Measurements from ENCODE around the gene UFSP1.
"Not testable (repeated sequence)": the region's sequence is repeated elsewhere in the genome, so short reads cannot be mapped to it uniquely, and the experiment has no call there.

UFSP1 gene

DNA sequence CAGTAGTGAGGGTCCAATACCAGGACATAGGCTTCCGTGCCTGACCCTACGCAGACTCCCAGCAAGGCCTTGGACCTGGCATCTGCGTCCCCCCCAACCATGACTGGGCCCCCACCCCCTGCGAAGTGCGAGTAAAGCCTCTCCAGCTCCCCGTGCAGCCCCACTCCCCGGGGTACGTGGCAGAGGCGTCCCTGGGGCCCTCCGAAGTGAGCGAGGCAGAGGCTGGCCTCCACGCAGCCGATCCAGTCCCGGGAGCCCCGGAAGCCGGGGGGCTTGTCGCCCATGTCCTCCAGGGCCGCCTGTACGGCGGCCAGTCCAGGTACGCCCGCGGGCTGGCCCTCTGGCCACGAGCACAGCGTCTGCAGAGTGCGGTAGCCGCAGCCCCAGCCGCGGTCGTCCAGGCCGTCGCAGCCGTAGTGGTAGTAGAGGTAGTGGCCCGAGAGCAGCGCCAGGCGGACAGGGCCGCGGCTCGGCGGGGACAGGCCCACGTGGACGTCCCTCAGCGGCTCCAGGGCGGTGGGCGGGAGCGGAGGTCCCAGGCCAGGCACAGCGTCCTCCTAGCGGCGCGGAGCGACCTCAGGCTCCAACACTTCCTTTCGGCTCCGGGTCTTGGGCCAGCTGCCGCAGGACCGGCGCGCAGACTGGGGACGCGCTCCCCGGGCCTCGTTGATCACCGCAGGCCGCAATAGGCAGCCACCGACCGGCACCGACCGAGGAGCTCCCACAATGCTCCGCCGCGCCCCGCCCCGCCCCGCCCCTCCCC is at the start of gene UFSP1:
TSS of gene UFSP1 (minus strand) at position 728 of the 763 bp plus-strand sequence. CDS start at position 284, 444 bp downstream.
- DNase-seq (ENCODE audit: low read depth in 3 of 3, low spot score in 1 of 3) = no peak

GRCh38 chr7:100936167-100936566 is 46.7 kb upstream of the UFSP1 start:
- DNase-seq (ENCODE audit: low read depth in 3 of 3, low spot score in 1 of 3) = not testable (repeated sequence)

DNA sequence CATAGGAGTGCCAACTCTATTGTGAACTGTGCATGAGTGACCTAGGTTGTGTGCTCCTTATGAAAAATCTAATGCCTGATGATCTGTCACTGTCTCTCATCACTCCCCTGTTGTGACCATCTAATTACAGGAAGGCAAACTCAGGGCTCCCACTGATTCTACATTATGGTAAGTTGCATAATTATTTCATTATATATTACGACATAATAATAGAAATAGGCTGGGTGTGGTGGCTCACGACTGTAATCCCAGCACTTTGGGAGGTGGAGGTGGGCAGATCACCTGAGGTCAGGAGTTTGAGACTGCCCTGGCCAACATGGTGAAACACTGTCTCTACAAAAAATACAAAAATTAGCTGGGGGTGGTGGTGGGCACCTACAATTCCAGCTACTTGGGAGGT is 45.9 kb upstream of the UFSP1 start:
- not testable (repeated sequence) for DNase-seq (ENCODE audit: low read depth in 3 of 3, low spot score in 1 of 3)

GRCh38 chr7:100933734-100934133 is 44.2 kb upstream of the UFSP1 start:
- no peak for DNase-seq (ENCODE audit: low read depth in 3 of 3, low spot score in 1 of 3)

DNA sequence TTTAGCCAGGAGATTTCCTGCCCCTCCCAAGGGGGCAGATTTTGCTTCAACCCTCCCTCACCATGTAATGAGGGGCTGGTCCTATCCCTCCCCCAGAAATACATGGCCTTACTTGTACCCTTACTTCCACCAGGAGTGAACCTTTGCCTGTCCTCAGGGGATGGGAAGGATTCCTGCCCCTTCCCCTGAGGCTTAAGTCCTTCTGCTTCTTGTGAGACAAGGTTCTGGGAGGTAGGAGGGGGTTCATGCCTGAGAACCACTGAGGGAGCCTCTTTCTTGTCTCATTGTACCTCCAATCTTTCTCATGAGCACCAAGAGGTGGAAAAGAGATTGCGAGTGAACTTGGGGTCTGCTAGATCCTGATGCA is 40.3 kb upstream of the UFSP1 start:
- no peak for DNase-seq (ENCODE audit: low read depth in 3 of 3, low spot score in 1 of 3)

DNA sequence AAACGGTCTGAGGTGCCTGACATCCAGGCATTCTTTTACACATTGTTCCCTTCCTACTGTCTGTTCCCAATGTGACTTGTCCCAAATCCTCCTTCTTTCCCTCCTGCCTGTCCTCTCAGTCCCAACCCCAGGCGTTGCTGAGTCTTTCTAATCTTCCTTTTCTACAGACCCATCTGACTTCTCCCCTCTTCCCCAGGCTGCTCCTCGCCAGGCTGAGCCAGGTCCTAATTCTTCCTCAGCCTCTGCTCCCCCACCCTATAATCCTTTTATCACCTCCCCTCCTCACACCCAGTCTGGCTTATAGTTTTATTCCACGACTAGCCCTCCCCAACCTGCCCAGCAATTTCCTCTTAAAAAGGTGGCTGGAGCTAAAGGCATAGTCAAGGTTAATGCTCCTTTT is 34.1 kb upstream of the UFSP1 start:
- not testable (repeated sequence) for DNase-seq (ENCODE audit: low read depth in 3 of 3, low spot score in 1 of 3)

DNA sequence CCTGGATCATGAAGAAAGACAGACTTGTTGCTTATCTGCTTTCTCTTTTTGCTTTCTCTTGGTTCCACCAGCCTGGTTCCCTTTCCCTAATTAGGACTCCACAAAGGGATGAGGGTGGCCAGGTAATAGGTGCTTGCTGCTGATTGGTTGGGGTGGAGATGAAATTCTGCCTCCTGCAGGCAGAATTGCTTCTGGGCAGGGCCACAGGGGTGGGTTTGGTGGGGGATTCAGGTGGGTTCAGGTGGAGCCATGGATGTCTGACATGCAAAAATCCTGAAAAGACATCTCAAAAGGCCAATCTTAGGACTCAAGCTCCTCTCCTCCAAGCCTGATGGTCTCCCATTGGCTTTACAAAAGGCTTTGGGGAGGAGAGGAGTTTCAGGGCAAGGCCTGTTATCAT is 31.5 kb upstream of the UFSP1 start:
- DNase-seq (ENCODE audit: low read depth in 3 of 3, low spot score in 1 of 3) = no peak

DNA sequence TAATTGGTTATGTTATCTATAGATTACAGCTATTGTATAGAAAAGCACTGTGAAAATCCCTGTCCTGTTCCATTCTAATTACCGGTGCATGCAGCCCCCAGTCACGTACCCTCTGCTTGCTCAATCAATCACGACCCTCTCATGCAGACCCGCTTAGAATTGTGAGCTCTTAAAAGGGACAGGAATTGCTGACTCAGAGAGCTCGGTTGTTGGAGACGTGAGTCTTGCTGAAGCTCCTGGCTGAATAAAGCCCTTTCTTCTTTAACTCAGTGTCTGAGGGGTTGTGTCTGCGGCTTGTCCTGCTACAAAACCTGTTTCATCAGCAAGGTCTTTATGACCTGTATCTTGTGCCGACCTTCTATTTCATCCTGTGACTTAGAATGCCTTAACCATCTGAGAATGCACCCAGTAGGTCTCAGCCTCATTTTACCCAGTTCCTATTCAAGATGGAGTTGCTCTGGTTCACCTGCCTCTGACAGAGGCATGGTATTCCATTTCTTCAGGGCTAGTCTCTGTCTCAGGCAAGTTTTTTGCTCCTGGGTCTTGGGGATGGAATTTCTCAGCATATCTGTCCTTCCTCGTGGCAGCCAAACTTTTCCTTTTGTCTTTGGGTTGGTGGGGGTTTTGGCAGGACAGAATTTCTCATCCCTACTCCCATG is 30.4 kb upstream of the UFSP1 start:
- DNase-seq (ENCODE audit: low read depth in 3 of 3, low spot score in 1 of 3) = not testable (repeated sequence)

GRCh38 chr7:100919335-100919734 is 29.8 kb upstream of the UFSP1 start:
- DNase-seq (ENCODE audit: low read depth in 3 of 3, low spot score in 1 of 3) = not testable (repeated sequence)

- DNase-seq (ENCODE audit: low read depth in 3 of 3, low spot score in 1 of 3) = no peak
These were observed 25.4 kb upstream of the UFSP1 start for GRCh38 chr7:100914879-100915447.

DNA sequence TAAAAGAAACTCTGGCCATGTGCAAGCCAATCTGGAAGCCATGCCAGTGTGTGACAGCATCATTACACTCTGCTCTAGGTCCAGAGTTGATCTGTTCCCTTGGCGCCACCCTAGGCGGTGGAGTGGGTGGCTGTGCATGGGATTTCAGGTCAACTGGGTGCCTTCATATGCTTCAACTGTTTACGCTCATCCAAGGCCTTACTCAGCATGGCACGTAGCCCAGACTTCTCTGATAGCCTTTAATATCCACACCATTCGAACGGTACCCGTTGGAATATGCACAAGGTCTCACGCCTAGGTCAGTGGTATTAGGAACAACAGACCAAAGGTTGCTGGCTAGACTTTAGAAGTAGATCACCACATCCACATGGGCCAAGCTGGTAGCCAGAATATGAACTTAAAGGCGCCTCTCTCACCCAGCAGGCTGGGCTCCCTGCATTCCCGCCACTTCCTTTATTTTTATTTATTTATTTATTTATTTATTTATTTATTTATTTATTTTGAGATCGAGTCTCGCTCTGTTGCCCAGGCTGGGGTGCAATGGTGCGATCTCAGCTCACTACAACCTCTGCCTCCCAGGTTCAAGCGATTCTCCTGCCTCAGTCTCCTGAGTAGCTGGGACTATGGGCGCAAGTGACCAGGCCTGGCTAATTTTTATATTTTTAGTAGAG is 24.8 kb upstream of the UFSP1 start:
- no peak for DNase-seq (ENCODE audit: low read depth in 3 of 3, low spot score in 1 of 3)

DNA sequence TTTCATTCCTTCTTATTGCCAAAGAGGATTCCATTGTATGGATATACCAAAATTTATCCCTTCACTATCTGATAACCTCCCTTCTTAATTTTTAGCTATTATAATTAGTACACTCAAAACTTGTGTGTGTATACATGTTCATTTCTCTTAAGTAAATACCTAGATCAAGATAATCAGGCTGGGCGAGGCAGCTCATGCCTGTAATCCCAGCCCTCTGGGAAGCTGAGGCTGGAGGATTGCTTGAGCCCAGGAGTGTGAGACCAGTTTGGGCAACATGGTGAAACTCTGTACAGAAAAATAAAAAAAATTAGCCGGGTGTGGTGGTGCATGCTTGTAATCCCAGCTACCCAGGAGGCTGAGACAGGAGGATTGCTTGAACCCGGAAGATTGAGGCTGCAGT is 22.0 kb upstream of the UFSP1 start:
- no peak for DNase-seq (ENCODE audit: low read depth in 3 of 3, low spot score in 1 of 3)

GRCh38 chr7:100910443-100910842 is 20.9 kb upstream of the UFSP1 start:
- DNase-seq (ENCODE audit: low read depth in 3 of 3, low spot score in 1 of 3) = not testable (repeated sequence)

DNA sequence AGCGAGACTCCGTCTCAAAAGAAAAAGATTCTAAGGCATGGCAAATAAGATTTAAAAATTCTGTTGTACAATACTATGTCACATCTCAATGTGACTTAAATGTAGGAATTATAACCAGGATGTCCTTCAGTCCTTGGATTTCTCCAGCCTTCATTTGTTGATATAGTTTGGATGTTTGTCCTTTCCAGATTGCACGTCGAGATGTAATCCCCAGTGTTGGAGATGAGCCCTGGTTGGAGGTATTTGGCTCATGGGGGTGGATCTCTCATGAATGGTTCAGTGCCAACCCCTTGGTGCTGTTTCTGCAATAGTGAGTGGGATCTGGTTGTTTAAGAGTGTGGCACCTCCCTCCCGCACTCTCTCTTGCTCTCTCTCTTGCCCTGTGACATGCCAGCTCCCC is 19.0 kb upstream of the UFSP1 start:
- no peak for DNase-seq (ENCODE audit: low read depth in 3 of 3, low spot score in 1 of 3)

GRCh38 chr7:100902638-100903037 is 13.1 kb upstream of the UFSP1 start:
- DNase-seq (ENCODE audit: low read depth in 3 of 3, low spot score in 1 of 3) = no peak

GRCh38 chr7:100901921-100902332 is 12.4 kb upstream of the UFSP1 start:
- no peak for DNase-seq (ENCODE audit: low read depth in 3 of 3, low spot score in 1 of 3)

GRCh38 chr7:100900978-100901377 is 11.5 kb upstream of the UFSP1 start:
- no peak for DNase-seq (ENCODE audit: low read depth in 3 of 3, low spot score in 1 of 3)

DNA sequence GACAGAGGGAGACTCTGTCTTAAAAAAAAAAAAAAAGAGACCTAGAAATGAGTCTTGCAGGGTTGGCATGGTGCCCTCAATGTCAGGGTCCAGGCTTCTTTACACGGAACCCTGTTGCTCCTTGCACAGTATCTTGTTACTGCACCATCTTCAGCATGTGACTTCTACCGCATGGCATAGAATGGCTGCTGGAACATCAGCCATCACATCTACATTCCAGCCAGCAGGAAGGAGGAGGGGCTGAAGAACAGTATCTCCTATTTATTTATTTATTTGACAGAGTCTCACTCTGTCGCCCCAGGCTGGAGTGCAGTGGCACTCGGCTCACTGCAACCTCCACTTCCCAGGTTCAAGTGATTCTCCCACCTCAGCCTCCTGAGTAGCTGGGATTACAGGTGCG is 9.9 kb upstream of the UFSP1 start:
- no peak for DNase-seq (ENCODE audit: low read depth in 3 of 3, low spot score in 1 of 3)

DNA sequence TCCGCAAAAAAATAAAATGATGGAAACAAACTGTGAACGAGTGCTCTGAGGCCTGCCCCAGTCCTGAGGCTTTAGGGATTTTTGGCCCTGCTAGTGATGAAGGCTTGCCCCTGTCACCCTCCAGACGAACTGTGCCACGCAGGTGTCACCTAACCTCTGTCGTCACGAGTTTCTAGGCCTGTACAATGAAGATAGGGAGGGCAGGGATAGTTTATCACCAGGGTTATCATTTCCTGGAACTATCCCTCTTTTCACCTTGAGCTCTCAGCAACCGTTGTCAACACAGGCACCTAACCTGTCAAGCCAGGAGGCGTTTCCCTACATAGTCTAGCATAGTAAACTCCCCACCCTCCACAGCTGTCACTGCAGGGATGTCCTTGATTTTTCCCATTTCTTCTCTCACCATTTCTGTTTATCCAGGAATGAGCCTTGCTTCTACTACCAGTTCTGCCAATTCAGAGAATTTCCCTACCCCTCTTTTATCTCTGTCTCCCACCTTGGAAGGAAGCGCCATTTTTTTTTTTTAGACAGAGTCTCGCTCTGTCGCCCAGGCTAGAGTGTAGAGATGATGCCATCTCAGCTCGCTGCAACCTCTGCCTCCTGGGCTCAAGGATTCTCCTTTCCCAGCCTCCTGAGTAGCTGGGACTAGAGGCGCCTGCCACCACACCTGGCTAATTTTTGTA is 8.4 kb upstream of the UFSP1 start:
- no peak for DNase-seq (ENCODE audit: low read depth in 3 of 3, low spot score in 1 of 3)

DNA sequence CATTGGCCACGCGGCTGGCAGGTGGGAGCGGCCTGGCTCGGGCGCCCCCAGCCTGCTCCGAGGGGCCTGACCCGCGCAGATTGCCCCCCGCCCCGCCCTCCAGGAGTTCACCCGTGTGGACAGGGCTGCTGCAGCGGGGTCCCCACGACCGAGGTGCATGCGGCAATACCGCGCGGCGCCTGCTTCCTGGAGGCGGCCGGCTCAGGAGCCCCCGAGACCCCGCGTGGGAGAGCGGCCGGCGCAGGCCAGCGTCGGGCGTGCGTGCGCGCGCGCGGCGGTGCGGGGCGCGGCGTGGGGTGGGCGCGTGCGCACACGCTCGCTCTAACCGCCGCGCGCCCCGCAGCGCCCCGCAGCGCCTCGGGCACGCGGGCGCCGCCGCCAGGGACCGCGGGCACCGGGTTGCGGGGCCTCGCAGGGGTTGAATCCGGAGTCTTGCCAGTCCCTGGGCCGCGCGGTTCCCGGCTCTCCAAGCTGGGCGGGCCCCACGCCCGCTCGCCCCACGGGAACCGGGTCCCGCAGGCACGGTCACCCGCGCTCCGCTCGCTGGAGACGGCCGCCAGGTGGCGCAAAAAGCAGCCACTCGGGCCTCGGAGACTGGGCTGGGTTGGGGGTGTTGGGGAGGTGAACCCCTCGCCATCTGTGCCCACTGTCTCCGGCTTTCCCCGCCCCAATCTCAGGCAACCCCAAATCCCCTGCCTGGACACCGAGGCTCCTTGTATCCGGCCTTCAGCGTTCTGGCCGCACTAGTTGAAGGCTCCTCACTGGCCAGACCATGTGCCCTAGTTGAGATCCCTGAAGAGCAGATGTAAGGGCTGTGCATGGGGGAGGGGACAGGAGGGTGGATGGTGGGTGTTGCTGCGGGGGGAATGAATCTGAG is 7.5 kb upstream of the UFSP1 start:
- DNase-seq (ENCODE audit: low read depth in 3 of 3, low spot score in 1 of 3) = peak in 1 of 3 donors; percentile 66

All from stimulated activated CD4-positive, alpha-beta T cell treated with anti-CD3 and anti-CD28 coated beads, TNF-alpha, amount 100 ng/mL, for 1 hour (primary cell).